GM21528 (cell line): ENCODE results near the gene RPL18A.

ENCODE experiments used
- ATAC-seq: cut with Tn5 transposase; IDR thresholded peaks from one replicate; pipeline ENCODE4 v1.9.1; 2021; ENCODE audit warnings: mild to moderate bottlenecking, moderate library complexity; ENCODE audit not compliant: unreplicated experiment, low FRiP score

RPL18A gene

GRCh38 chr19:17859533-17860330 lies at the start of gene RPL18A:
Gene RPL18A (plus strand): TSS chr19:17859910. CDS start chr19:17859957, 47 bp downstream.
- peak; percentile 82 for ATAC-seq

DNA sequence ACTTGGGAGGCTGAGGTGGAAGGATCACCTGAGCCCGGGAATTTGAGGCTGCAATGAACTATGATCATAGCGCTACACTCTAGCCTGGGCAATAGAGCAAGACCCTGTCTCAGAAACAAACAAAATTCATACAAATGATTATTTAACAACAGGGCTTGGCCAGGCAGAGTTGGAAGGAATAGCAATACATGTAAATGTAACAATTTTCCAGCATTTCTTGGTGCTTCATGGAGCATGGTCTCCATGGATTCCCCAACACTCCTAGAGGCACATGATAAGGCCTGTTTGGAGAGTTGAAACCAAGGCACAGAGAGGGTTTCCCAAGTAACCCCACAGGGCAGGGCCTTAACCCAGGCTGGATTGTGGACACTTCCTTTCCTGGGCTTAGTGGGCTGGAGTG lies 48.6 kb upstream of the RPL18A start:
- no peak for ATAC-seq

DNA sequence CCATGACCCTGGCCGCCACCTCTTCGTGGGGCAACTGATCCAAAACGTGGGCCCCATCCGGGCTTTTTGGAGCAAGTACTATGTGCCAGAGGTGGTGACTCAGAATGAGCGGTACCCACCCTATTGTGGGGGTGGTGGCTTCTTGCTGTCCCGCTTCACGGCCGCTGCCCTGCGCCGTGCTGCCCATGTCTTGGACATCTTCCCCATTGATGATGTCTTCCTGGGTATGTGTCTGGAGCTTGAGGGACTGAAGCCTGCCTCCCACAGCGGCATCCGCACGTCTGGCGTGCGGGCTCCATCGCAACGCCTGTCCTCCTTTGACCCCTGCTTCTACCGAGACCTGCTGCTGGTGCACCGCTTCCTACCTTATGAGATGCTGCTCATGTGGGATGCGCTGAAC lies 48.0 kb upstream of the RPL18A start:
- no peak for ATAC-seq

DNA sequence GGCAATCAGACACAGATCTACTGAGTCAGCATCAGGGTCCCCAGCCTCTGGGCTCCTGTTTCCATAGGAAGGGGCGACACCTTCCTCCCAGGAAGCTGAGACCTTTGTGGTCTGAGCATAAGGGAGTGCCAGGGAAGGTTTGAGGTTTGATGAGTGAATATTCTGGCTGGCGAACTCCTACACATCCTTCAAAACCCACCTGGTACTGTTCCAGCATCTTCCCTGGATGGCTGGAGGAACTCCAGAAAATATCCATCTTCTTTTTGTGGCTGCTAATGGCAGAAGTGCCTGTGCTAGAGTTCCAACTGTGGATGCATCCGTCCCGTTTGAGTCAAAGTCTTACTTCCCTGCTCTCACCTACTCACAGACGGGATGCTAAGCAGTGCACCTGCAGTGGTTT lies 47.6 kb upstream of the RPL18A start:
- no peak for ATAC-seq

DNA sequence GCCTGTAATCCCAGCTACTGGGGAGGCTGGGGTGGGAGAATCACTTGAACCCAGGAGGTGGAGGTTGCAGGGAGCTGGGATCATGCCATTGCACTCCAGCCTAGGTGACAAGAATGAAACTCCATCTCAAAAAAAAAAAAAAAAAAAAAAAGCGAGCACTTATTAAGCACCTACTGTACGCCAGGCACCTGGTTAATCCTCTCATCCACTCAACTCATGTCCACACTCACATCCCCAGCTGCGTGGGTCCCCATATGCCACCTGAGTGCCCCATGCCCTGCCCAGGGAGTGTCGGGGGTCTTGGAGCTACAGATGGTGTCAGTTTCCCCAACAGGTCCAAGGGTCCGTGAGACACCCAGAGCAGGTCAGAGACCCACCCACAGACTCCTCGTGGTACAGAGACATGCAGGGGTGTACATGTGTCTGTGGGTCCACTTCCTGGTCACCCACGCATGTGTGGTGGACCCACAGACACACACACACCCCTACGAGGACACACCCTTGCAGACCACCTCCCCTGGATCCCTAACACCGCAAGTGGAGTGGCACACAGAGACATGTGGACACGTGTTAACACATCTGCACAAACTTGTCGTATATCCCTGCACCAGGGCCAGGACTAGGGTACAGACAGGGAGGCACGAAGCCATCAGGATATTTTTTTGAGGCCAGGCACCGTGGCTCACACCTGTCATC lies 41.9 kb upstream of the RPL18A start:
- no peak for ATAC-seq

- ATAC-seq = no peak
Observed at GRCh38 chr19:17821190-17821589, 38.5 kb upstream of the RPL18A start, which contains the start of gene INSL3. Gene INSL3 (minus strand): TSS chr19:17821519. CDS start chr19:17821506, 13 bp downstream.

DNA sequence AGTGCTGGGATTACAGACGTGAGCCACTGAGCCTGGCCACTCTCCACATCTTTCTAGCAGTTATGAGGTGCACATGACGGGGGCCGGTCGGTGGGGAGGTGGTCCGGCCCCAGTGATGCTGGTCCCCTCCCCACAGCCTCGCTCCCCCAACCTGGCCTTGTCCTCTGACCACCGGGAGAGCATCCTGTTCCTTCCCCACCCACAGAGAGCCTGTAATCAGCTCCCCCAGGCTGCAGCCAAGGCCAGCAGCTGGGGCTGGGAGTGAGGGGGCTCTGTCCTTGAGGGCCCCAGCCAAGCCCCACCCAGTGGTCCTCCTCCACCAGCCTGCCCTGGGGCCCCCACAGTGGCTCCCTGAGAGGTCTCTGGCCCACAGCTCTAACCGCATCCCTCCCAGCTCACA lies 35.4 kb upstream of the RPL18A start:
- no peak for ATAC-seq

DNA sequence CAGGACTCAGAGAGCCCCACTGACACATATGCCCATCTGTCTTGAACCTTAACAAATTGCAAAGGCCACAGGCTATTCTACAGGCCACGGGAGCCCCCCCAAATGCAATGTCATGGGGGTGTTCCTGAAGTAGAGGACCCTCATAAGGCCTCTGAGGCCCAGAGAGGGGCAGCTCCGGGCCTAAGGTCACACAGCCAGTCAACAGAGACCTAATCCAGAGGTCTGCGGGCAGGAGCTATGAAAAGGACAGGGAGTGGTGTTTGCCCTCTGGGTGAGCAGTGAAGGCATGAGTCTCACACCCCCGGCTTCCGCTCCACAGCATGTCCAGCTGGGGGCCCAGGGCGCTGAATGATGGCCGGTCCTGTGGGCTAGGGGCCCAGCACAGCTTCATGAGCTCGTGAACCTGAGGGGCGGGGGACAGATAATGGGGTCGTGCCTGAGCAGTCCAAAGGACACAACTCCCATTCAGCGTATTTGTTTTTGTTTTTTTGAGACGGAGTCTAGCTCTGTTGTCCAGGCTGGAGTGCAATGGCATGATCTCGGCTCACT lies 33.1 kb upstream of the RPL18A start:
- ATAC-seq = no peak

GRCh38 chr19:17829855-17830566 lies 29.7 kb upstream of the RPL18A start:
- ATAC-seq = no peak

- no peak for ATAC-seq
Observed at GRCh38 chr19:17830567-17831418, 28.9 kb upstream of the RPL18A start.

GRCh38 chr19:17831419-17831888 lies 28.3 kb upstream of the RPL18A start:
- ATAC-seq = no peak

DNA sequence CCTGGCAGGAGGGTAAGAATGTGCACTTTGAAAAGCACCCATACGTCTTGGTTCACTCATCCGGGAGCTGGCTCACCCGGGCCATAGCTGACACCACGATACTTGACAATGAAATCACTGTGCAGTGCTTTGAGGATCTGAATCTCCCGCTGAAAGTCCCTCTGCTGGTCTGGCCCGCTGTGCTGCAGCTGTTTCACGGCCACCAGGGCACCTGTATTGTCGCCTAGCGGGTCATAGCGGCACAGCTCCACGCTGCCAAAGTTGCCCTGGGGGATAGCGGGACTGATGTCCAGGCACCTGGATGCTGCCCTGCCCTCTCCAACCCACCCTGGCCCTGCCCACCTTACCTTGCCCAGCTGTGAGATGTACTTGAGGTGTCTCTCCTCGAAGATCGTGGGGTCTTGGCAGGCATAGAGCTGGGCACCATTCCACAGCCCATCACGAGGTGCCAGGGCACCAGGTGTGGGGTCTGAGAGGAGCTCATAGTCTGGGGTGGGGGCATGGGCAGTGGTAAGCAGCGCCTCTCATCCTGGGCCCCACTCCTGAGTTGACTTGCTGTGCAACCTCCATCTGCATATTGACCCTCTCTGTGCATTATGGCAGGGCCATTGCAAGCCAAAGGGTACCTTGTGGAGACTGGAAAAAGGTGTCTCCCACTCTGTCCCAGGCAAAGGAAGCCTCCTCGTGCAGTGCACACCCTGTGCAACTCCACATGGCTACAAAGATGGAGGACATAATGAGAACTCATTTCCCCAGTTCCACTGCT lies 27.1 kb upstream of the RPL18A start:
- ATAC-seq = no peak

DNA sequence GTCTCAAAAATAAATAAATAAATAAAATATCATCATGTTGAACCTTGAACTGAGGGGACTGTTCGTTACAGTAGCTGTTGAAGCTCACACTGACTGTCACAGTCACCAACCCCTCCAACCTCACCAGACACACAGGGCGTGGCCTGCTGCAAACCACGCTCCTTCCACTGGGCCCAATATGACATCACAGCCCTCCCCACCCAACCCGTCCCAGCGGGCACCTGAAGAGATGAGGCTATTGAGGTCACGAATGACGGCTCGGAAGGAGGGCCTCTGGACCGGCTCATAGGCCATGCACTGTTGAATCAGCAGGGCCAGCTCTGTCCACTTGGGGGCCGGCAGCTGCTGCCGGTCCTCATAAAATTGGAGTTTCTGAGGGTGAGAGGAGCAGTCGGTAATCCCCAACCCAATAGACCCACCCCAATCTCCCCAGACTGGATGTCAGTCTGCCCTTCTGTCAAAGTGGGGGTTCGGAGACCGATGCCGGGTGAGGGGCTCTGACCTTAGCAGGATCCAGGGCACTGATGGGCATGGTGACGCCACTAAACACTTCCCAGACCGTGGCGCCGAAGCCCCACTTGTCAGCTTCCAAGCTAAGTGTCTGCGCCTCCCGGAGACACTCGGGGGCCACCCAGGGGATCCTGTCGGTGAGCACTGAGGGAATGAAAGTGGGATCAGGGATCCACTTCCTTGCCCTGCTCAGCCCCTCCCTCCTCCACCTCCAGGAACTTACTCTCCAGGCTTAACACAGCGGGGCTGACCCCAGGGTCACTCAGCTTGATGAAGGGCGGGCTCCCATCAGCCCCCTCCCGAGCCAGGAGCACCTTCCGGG lies 25.1 kb upstream of the RPL18A start:
- no peak for ATAC-seq

DNA sequence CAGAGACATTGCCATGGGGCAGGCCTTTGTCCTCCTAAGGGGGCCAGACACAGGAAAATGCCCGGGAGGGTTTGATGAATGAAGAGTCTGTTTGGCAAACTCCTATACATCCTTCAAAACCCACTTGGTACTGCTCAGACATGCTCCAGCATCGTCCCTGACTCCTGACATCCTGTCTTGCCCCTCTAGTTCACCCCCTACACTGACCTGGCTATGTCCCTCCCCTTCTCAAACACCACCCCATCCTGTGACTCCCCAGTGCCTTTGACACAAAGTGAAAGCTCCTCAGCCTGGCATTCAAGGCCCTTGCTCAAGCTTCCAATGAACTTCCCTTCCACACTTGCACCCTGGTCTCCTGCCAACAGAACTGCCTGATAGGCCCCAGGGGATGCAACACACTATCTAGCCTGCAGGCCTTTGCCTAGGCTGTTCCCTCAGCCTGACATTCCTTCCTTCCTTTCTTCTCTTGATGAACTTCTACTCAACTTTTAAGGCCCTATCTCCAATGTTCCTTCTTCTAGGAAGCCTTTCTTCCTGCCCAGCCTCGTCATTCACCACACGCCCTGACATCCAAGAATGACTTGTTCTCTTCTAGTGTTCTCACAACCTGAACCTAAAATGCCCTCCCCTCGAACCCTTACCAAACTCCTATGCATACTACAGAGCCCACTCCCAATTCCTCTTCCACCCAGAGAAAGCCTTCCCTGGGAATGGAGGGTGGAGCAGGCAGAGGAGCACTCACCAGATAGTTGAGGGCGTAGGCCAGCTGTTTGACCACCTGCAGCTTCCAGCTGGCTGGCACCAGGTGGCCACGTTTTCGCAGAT lies 24.3 kb upstream of the RPL18A start:
- no peak for ATAC-seq

DNA sequence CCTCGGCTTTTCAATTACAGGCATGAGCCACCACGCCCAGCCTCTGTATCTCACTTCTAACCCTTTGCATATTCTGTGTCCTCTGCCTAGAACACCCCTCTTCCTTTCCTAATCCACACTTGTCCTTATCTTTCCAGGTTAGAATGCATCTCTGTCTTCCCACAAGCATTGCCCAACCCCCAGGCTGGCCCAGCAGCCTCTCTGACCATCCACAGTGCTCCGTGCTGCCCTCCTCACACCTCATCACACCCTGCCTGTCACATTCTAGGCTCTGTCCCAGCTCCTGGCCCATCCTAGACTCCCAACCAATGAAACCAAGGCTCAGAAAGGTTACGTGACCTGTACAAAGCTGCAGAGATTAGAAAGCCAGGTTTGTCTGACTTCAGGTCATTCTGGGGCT lies 23.2 kb upstream of the RPL18A start:
- ATAC-seq = no peak

- ATAC-seq = no peak
Observed at GRCh38 chr19:17837972-17838371, 21.7 kb upstream of the RPL18A start.

DNA sequence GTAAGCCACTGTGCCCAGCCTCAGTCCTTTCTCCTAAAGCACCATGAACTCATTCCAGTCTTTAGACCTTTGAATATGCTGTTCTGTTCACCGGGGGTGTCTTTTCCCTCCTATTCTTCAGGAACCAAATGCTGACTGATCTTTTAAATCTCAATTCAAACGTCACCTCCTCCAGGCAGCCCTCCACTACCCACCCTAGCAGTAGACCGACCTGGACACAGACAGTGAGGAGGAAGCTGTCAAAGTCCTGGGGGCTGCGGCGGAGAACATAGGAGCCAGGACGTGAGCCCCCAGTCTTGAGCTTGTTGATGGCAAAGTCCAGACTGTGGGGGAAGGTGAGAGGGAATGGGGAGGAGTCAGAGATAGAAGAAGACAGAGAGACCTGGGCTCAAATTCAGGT lies 19.7 kb upstream of the RPL18A start:
- ATAC-seq = no peak
